ENCODE measurements around the gene PRMT7. TPM values are rescaled to one million over a fixed set of nuclear protein-coding genes. Genes with fewer than 3 reads are reported as not detected.

Gene PRMT7
- total and polyA plus RNA-seq, 2 of the 8 experiments (the other 6 are each of a cell fraction or from before 2014, with no cell fraction given): 48.2 to 49.3 TPM

GRCh38 chr16:68328151-68328859, 17.5 kb downstream of the PRMT7 start (continued):
- TF ChIP-seq NRF1 (IDR thresholded peaks at IDR 0.05; ENCODE audit: low read depth, low read length): no peak
- no peak for TF ChIP-seq BCL11A (IDR thresholded peaks at IDR 0.05; ENCODE audit: low read depth in 2 of 2, low read length in 2 of 2)
